Neutrophil (primary cell): ENCODE data around the gene SRRD.

Experiments
- H3K27ac ChIP-seq: fragments of 200-600 bp; sonication (generic); 2 replicates; pipeline ENCODE4 v1.5.1; 2016; ENCODE audit warnings: mild to moderate bottlenecking, moderate library complexity
- H3K27me3 ChIP-seq: fragments of 200-600 bp; sonication (generic); 2 replicates; pipeline ENCODE4 v1.6.0; 2016; ENCODE audit warnings: mild to moderate bottlenecking
- H3K36me3 ChIP-seq: fragments of 200-600 bp; sonication (generic); 2 replicates; pipeline ENCODE4 v1.5.1; 2017
- H3K4me1 ChIP-seq, 2 experiments: fragments of 200-600 bp in 1 of 2; sonication (generic) in 1 of 2; 1 replicate in 1 of 2; 2 replicates in 1 of 2; pipeline versions ENCODE4 v1.5.1 to v1.6.1; 2013 to 2016; ENCODE audit warnings: low read depth in 1 of 2, low read length in 1 of 2, mild to moderate bottlenecking in 1 of 2, moderate library complexity in 1 of 2; ENCODE audit not compliant: control insufficient read depth in 1 of 2, insufficient read depth in 1 of 2
- H3K4me3 ChIP-seq, 2 experiments: fragments of 200-600 bp in 1 of 2; sonication (generic) in 1 of 2; 1 replicate in 1 of 2; 2 replicates in 1 of 2; pipeline ENCODE4 v1.5.1; 2013 to 2016; ENCODE audit warnings: low read depth in 1 of 2, low read length in 1 of 2, mild to moderate bottlenecking in 1 of 2, moderate library complexity in 1 of 2
- H3K9me3 ChIP-seq: fragments of 200-600 bp; sonication (generic); 2 replicates; pipeline ENCODE4 v1.5.1; 2016
- TF ChIP-seq, protein P1 (sequence below): fragments of 200-600 bp; sonication (generic); IDR thresholded peaks from 2 replicates; pipeline ENCODE4 v1.5.1; 2016; ENCODE audit warnings: antibody characterized with exemption

Gene SRRD

DNA sequence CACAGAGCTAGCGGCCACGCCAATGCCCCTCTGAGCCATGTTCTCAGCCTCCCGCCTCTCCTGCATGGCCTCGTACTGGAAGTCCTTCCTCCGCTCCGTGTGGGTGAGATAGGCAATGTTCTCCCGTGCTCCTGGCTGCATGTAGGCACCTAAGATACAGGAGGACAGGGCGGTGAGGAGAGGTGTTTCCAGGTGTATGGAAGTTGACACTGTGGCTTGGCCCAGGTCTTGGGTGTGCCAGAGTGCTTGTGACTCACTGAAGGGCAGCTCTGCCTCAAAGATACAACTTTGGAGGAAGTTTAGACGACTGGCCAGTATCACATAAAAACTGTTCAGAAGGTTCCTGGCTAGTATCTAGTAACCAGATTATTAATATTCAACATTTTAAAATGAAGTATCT, 8.5 kb downstream of the SRRD start:
- no peaks in the 10 kb centered on the region for H3K4me1 ChIP-seq
- no peak overlapping the region for H3K27ac ChIP-seq
- no peaks in the 10 kb centered on the region for H3K9me3 ChIP-seq
- H3K4me3 ChIP-seq: no peak overlapping the region
- H3K36me3 ChIP-seq: peaks cover 94% of the 10 kb centered on the region
- H3K27me3 ChIP-seq: no peaks in the 10 kb centered on the region
- TF ChIP-seq, protein P1, sequence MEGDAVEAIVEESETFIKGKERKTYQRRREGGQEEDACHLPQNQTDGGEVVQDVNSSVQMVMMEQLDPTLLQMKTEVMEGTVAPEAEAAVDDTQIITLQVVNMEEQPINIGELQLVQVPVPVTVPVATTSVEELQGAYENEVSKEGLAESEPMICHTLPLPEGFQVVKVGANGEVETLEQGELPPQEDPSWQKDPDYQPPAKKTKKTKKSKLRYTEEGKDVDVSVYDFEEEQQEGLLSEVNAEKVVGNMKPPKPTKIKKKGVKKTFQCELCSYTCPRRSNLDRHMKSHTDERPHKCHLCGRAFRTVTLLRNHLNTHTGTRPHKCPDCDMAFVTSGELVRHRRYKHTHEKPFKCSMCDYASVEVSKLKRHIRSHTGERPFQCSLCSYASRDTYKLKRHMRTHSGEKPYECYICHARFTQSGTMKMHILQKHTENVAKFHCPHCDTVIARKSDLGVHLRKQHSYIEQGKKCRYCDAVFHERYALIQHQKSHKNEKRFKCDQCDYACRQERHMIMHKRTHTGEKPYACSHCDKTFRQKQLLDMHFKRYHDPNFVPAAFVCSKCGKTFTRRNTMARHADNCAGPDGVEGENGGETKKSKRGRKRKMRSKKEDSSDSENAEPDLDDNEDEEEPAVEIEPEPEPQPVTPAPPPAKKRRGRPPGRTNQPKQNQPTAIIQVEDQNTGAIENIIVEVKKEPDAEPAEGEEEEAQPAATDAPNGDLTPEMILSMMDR: no peak

DNA sequence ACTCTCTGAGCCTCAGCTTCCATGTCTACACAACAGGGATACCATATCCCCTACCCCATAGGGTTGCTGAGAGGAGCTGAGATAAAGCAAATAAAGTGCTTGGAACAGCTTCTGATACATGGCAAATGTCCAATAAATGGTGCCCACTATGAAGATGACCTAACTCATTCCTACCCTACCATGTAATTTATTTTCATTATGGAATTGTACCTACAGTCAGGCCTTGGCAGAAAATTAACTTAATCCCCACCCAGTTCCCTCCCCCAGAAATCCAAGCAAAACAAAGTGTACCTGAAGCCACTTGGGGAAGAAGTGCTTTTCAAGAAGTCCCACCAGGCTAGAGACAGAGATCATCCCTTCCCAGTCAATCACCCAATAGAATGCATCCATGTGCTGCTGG, 10.8 kb downstream of the SRRD start:
- Histone ChIP-seq H3K9me3 (no peaks in the 10 kb centered on the region), H3K4me1 (no peaks in the 10 kb centered on the region), H3K4me3 (no peak overlapping the region), H3K36me3 (peaks cover 97% of the 10 kb centered on the region), H3K27me3 (no peaks in the 10 kb centered on the region), H3K27ac (no peak overlapping the region)
- TF ChIP-seq, protein P1: no peak

DNA sequence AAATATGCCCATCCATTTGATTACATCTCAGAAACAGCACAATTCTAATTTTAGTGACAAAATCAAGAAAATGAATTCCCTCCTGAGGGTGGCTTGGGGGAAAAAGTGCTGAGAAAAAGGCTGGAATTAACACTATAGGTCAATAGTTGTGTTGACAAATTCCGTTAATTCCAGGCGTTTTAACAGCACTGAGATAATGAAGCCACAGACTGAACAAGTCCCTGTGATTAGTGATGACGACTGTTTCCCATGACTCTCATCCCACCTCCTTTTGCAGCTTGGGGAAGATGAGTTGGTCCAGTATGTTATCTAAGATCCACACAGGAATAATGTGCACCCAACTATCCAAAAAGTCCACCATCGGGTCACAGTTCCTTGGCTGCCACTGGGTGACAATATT, 12.8 kb downstream of the SRRD start:
- Histone ChIP-seq H3K4me1 (no peaks in the 10 kb centered on the region), H3K27ac (no peak overlapping the region), H3K9me3 (no peaks in the 10 kb centered on the region), H3K36me3 (peaks cover 99% of the 10 kb centered on the region), H3K27me3 (no peaks in the 10 kb centered on the region), H3K4me3 (no peak overlapping the region)
- TF ChIP-seq, protein P1: no peak

DNA sequence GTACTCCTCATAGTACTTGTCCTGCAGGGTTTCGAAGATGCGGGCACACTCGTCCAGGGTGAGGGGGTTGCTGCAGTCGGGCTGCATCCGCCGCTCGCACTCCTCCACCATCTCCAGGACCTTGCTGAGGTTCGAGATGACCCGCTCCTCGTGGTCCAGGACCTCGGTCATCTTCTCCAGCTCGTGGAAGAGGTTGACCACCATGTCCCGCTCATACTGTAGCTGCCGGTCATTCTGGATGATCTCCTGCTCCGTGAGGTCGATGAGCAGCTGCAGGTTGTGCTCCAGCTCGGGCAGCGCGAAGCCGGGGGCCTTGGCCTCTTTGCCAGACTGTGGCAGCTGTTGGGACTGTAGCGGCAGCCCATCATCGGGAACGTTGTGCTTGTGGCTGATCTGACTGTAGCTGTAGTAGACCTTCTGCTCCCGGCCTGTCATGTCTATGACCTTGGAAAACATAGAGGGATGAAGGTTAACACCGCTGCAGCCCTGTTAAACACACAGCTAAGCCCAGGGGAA, 15.6 kb downstream of the SRRD start:
- Histone ChIP-seq H3K27ac (no peak overlapping the region), H3K9me3 (no peaks in the 10 kb centered on the region), H3K4me1 (peaks cover 13 to 17% of the 10 kb centered on the region in 2 experiments), H3K36me3 (peaks cover 99% of the 10 kb centered on the region), H3K4me3 (no peak overlapping the region), H3K27me3 (no peaks in the 10 kb centered on the region)
- TF ChIP-seq, protein P1: no peak

DNA sequence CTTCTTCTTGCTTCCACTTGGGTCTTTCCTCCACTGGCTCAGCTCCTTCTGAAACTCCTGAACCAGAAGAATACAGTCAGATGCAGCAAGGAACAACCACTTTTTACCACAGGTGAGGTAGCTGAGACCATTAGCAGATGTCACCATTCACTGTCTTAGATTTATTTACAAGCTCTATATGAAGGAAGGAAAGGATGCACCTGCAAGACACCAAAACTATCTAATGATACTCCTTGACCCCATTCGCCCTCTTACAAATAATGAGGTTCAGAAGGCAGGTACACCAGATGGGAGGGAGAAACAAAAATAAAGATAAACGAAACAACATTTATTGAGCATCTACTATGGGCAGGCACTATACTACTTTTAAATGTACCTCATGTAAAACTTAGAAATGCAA, 18.3 kb downstream of the SRRD start:
- TF ChIP-seq, protein P1: no peak
- no peak overlapping the region for H3K4me3 ChIP-seq
- H3K27me3 ChIP-seq: no peaks in the 10 kb centered on the region
- H3K4me1 ChIP-seq: peaks cover 13 to 17% of the 10 kb centered on the region in 2 experiments
- no peak overlapping the region for H3K27ac ChIP-seq
- H3K9me3 ChIP-seq: no peaks in the 10 kb centered on the region
- peaks cover 99% of the 10 kb centered on the region for H3K36me3 ChIP-seq
